ENCODE measurements around the gene COPE.

GRCh38 chr19:18896421-18896841 lies 22.8 kb downstream of the COPE start:
- TF ChIP-seq CTCF (IDR thresholded peaks at IDR 0.05; ENCODE audit: low read depth, low read length) (no peak), EZH2phosphoT487 (IDR thresholded peaks at IDR 0.05; ENCODE audit: low read depth) (no peak)

Data from OCI-LY3 (cell line).